ENCODE results near the gene OR52H1. TPM values are rescaled to one million over a fixed set of nuclear protein-coding genes. Genes with fewer than 3 reads are reported as not detected.

OR52H1 gene
- total and polyA plus RNA-seq, 10 of the 15 experiments (the other 5 are each of a cell fraction or from before 2014, with no cell fraction given): 0.06 to 0.40 (median 0.23) TPM; not detected in 4

- Histone ChIP-seq H3K79me2 (ENCODE audit: control insufficient read depth, insufficient read depth, low read length) (no peaks in the 10 kb centered on the region), H3K4me1 (ENCODE audit: control insufficient read depth, insufficient read depth, low read length) (no peaks in the 10 kb centered on the region), H3K9ac (ENCODE audit: control insufficient read depth, insufficient read depth, low read length) (no peak overlapping the region), H3K36me3 (ENCODE audit: control insufficient read depth in 2 of 2, insufficient read depth in 2 of 2, low read length in 1 of 2) (no peaks in the 10 kb centered on the region), H3K27ac (ENCODE audit: control insufficient read depth, insufficient read depth) (no peak overlapping the region), H3K4me3 (no peak overlapping the region), H3K9me3 (replicated peaks; ENCODE audit: control insufficient read depth, insufficient read depth, low read length) (no peaks in the 10 kb centered on the region), H3K27me3 (replicated peaks in 1 of 2; ENCODE audit: control insufficient read depth in 2 of 2, insufficient read depth in 2 of 2, low read length in 1 of 2) (no peaks in the 10 kb centered on the region; a peak in 1 of 4 replicates), H2AFZ (ENCODE audit: control insufficient read depth, low read depth, low read length) (no peak overlapping the region), H4K20me1 (ENCODE audit: control insufficient read depth, insufficient read depth) (no peaks in the 10 kb centered on the region), H3K4me2 (ENCODE audit: control insufficient read depth, insufficient read depth) (no peak overlapping the region)
- no TSS peak for BruUV-seq (replicated peaks)
- RAD21 ChIA-PET (ENCODE audit: unreplicated experiment): no interaction called here
- no peak for DNase-seq (ENCODE audit: low read depth, low spot score)
- SMC1A ChIA-PET (ENCODE audit: uncharacterized antibody, unreplicated experiment): interaction anchor here (1.6 kb wide), 1 partner anchor 9 kb away, joined by 5 read pairs; no protein-coding TSS in a partner anchor
- in situ Hi-C loops (cut with MboI) (no loop called here), intact Hi-C loops (cut with micrococcal nuclease; ENCODE audit: unreplicated experiment) (no loop called here)
- CTCF ChIA-PET: no interaction called here
- TF ChIP-seq MEF2A (IDR thresholded peaks at IDR 0.05; ENCODE audit: insufficient read depth, low read depth, low read length): no peak
- no peak for TF ChIP-seq STAT1 (conservative IDR thresholded peaks at IDR 0.05)
- no peak for TF ChIP-seq REST (IDR thresholded peaks at IDR 0.05; ENCODE audit: low read depth, low read length)
- no peak for TF ChIP-seq NFIC (IDR thresholded peaks at IDR 0.05; ENCODE audit: low read depth, low read length)
- no peak for TF ChIP-seq EED (IDR thresholded peaks at IDR 0.05; ENCODE audit: low read depth)
- no peak for TF ChIP-seq TCF12 (IDR thresholded peaks at IDR 0.05; ENCODE audit: low read depth, low read length)
- no peak for TF ChIP-seq MTA2 (IDR thresholded peaks at IDR 0.05; ENCODE audit: low read depth)
- no peak for TF ChIP-seq POU2F2 (IDR thresholded peaks at IDR 0.05; ENCODE audit: borderline replicate concordance, low read depth, low read length)
- no peak for TF ChIP-seq NR2C2 (IDR thresholded peaks at IDR 0.05; ENCODE audit: borderline replicate concordance, control insufficient read depth, insufficient read length, low read depth)
- TF ChIP-seq TBL1XR1 (IDR thresholded peaks at IDR 0.05; ENCODE audit: low read depth, low read length): no peak
- TF ChIP-seq JUNB (IDR thresholded peaks at IDR 0.05): no peak
- 32% methylated on average over 3 of the region's 3 CpGs for WGBS (ENCODE audit: insufficient coverage, insufficient replicate concordance, low lambda C conversion rate, missing lambda C conversion rate)
- ATAC-seq: no peak
- no peak for FAIRE-seq
- POLR2A ChIA-PET: no interaction called here
Measured at GRCh38 chr11:5524756-5525155, 23.6 kb downstream of the OR52H1 start.
